ENCODE data around the gene LRBA. TPM values are rescaled to one million over a fixed set of nuclear protein-coding genes. Genes with fewer than 3 reads are reported as not detected.

LRBA gene
- polyA plus RNA-seq, 1 experiment: 23.4 TPM

DNA sequence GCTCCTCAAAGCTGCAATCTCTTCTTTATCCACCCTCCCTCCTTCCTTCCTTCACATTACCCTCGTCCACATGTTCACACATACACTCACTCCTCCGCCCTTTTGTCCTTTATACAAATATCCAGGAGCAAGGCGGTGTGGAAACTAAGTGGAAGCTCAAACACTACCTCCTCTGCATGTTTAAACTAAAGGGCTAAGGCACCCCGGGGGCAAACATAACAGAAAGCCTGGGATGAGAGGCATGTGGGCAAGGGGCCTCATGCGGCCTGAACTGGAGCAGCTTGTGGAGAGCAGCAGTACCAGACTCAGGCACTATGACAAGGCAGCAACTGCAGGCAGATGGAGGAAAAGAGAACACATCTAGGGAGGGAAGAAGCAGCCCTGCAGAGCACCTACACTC, 423.7 kb downstream of the LRBA start:
- Histone ChIP-seq H3K9me3 (ENCODE audit: control insufficient read depth, insufficient read depth, low read length) (no peaks in the 10 kb centered on the region), H3K27ac (ENCODE audit: low read depth, low read length) (no peak overlapping the region), H3K4me3 (ENCODE audit: low read depth, low read length) (no peak overlapping the region), H3K27me3 (ENCODE audit: control insufficient read depth, insufficient read depth, low read length) (no peaks in the 10 kb centered on the region)
- ChIA-PET POLR2A (no interaction called here), CTCF (interaction anchor here (0.6 to 1.2 kb wide), 2 partner anchors 12 to 293 kb away, joined by 5 to 6 read pairs; no protein-coding TSS in a partner anchor)
- no peak for DNase-seq (ENCODE audit: low read depth, low spot score)
- no peak for TF ChIP-seq CTCF (IDR thresholded peaks at IDR 0.05; ENCODE audit: low read depth, low read length)

- no peaks in the 10 kb centered on the region for H3K9me3 ChIP-seq (ENCODE audit: control insufficient read depth, insufficient read depth, low read length)
- DNase-seq (ENCODE audit: low read depth, low spot score): no peak
- H3K4me3 ChIP-seq (ENCODE audit: low read depth, low read length): no peak overlapping the region
- no peaks in the 10 kb centered on the region for H3K27me3 ChIP-seq (ENCODE audit: control insufficient read depth, insufficient read depth, low read length)
- ChIA-PET CTCF (no interaction called here), POLR2A (no interaction called here)
- no peak overlapping the region for H3K27ac ChIP-seq (ENCODE audit: low read depth, low read length)
- no peak for TF ChIP-seq CTCF (IDR thresholded peaks at IDR 0.05; ENCODE audit: low read depth, low read length)
Measured at GRCh38 chr4:150590631-150591030, 424.5 kb downstream of the LRBA start.

DNA sequence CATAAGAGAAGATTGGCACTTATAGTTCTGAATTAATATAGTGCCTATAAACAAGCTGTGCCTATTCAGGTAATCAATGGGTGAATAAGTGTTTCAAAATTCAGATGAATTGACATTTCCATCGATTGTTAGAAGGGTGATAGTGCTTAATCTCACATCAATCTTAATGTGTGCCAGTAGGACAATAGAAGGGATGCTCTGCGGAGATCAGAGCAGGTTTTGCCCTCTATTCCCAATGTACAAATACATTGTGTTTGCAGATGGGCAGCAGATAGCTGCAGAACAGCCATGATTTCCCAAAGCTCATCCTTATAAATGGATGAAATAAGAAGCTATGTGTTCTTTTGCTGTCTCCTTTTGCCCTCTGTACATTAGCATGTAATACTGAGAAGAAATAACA, 425.9 kb downstream of the LRBA start:
- Histone ChIP-seq H3K9me3 (ENCODE audit: control insufficient read depth, insufficient read depth, low read length) (no peaks in the 10 kb centered on the region), H3K4me3 (ENCODE audit: low read depth, low read length) (no peak overlapping the region), H3K27ac (ENCODE audit: low read depth, low read length) (no peak overlapping the region), H3K27me3 (ENCODE audit: control insufficient read depth, insufficient read depth, low read length) (no peaks in the 10 kb centered on the region)
- no peak for DNase-seq (ENCODE audit: low read depth, low spot score)
- ChIA-PET CTCF (interaction anchor here (0.8 to 1.1 kb wide), 2 partner anchors 31 to 278 kb away, joined by 3 to 4 read pairs; no protein-coding TSS in a partner anchor), POLR2A (no interaction called here)
- TF ChIP-seq CTCF (IDR thresholded peaks at IDR 0.05; ENCODE audit: low read depth, low read length): no peak

DNA sequence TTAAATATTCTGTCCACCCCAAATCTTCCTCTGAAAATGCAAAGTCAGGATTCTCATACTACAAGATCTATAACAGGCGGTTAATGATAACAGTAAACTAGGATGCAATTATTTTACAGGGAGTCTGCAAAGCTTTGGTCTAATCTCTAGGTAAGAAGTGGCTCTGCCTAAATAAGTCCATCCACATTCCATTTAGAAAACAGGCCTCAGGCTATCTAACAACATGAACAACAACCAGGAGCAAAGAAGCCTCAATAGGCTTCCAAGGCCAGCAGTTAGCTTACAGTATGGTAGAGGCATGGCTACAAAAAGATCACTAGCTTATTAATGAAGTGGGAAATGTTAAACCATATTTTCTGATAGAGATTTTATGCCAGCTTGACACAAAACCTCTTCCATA, 426.8 kb downstream of the LRBA start:
- TF ChIP-seq CTCF (IDR thresholded peaks at IDR 0.05; ENCODE audit: low read depth, low read length): no peak
- DNase-seq (ENCODE audit: low read depth, low spot score): no peak
- Histone ChIP-seq H3K9me3 (ENCODE audit: control insufficient read depth, insufficient read depth, low read length) (no peaks in the 10 kb centered on the region; the same call in 1 of the 2 replicates), H3K27me3 (ENCODE audit: control insufficient read depth, insufficient read depth, low read length) (no peaks in the 10 kb centered on the region), H3K4me3 (ENCODE audit: low read depth, low read length) (no peak overlapping the region), H3K27ac (ENCODE audit: low read depth, low read length) (no peak overlapping the region)
- POLR2A ChIA-PET: no interaction called here
- CTCF ChIA-PET: interaction anchor here (1.1 to 1.2 kb wide), 2 partner anchors 30 to 290 kb away, joined by 3 read pairs; no protein-coding TSS in a partner anchor

DNA sequence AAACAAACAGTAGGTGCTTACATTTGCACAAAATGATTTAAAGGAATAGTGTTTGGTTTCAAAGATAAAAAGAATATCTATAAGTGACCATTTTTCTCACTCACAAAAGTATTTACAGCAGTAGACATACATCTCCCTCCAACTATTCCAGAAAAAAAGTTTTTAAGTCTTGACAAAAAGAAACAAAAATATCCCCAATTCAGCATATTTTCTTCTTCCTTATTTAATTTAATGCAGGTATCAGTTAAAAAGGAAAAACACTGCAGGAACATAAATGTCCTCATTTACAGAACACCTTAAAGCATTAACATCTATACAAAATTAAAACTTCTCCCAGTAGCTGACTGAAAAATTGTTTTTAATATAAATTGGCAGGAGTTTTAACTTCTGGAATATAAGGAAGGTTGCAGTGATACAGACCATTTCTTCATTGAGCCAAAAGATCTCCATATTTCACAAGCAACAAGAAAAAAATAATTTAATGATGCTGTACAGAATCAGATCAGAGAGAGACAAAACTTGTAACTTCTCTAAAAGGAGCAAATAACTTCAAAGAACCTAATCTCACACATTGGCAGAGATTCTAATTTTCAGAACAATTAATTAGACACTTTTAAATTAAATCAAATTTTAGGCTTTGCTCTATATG, 428.8 kb downstream of the LRBA start:
- H3K27ac ChIP-seq (ENCODE audit: low read depth, low read length): no peak overlapping the region
- CTCF ChIA-PET: no interaction called here
- H3K4me3 ChIP-seq (ENCODE audit: low read depth, low read length): no peak overlapping the region; the same call in 1 of the 2 replicates

More for the DNA sequence above, 428.8 kb downstream of the LRBA start:
- no peaks in the 10 kb centered on the region; the same call in 1 of the 2 replicates for H3K9me3 ChIP-seq (ENCODE audit: control insufficient read depth, insufficient read depth, low read length)
- TF ChIP-seq CTCF (IDR thresholded peaks at IDR 0.05; ENCODE audit: low read depth, low read length): no peak
- no peaks in the 10 kb centered on the region for H3K27me3 ChIP-seq (ENCODE audit: control insufficient read depth, insufficient read depth, low read length)
- no peak for DNase-seq (ENCODE audit: low read depth, low spot score)
- POLR2A ChIA-PET: no interaction called here

All from AG04450 (cell line).